Measurements from ENCODE around the gene ZNF492.
A peak's percentile ranks its signal among the peaks of the same experiment; 100 is the strongest.
"Not testable (repeated sequence)": the region's sequence is repeated elsewhere in the genome, so short reads cannot be mapped to it uniquely, and the experiment has no call there.

The ZNF492 gene

GRCh38 chr19:22622901-22623840 is 11.0 kb upstream of the ZNF492 start:
- H3K4me3 ChIP-seq (replicated peaks in 1 of 2; ENCODE audit: low read depth in 2 of 2, low read length in 2 of 2) = no peak overlapping the region
- TF ChIP-seq CTCF (IDR thresholded peaks at IDR 0.05; ENCODE audit: low read depth, low read length) = no peak
- DNase-seq (ENCODE audit: low read depth in 2 of 2) = no peak

GRCh38 chr19:22623841-22624221 is 10.3 kb upstream of the ZNF492 start:
- TF ChIP-seq CTCF (IDR thresholded peaks at IDR 0.05; ENCODE audit: low read depth, low read length) = no peak
- H3K4me3 ChIP-seq (replicated peaks in 1 of 2; ENCODE audit: low read depth in 2 of 2, low read length in 2 of 2) = no peak overlapping the region
- no peak for DNase-seq (ENCODE audit: low read depth in 2 of 2)

DNA sequence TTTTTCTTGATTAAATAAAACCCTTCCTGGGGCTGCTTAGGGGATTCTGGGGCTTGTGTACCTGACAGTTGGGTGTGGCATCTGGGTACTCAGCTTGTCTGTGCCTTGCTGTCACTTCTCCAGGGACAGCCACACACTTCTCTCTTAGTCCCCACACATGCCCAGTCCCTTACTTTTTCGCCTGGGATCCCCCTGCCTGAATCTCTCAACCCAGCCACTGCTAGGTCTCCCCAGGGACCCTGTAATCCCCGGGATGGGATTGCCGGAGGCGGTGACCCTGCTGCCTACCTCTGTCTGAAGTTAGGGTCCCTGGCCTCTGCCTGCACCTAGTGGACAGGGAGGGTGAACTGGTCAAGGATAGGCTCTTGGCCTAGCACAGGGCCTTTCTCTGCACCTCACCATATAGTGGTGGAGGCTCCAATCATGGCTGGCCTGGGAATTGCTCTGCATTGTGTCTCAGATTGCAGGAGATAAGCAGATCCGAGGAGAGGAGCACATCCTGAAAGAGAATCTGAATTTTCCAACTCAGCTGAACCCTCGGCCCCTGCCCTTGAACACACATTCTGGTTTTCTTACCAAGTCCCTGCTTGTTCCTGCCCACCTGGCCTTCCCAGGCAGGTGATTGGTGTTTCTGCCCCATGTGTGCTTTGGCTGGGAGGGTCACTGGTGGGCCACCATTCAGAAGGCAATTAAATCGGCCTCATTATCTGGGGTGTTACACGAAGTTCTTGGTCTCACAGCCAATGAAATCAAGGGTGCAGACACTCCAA is 8.7 kb upstream of the ZNF492 start:
- DNase-seq (ENCODE audit: low read depth in 2 of 2) = no peak
- TF ChIP-seq CTCF (IDR thresholded peaks at IDR 0.05; ENCODE audit: low read depth, low read length) = no peak
- no peak overlapping the region for H3K4me3 ChIP-seq (replicated peaks in 1 of 2; ENCODE audit: low read depth in 2 of 2, low read length in 2 of 2)

DNA sequence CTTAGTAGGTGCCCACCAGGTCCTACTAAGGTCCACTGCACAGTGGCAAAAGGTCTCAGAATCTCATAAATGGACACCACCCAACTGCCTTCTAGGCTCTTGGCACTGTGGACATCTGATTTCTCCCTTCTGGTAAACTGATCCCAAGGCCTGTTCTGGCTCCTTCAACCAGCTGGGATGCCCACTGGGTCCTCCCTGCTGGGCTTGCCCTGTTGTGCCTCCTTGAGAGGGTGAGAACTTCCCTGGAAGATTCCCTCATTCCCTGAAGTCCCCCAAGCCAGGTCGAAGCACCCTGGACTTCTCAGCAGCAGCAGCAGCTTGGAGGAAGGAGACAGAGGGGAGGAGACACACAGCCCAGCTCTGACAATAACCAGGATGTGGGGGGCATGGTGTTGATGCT is 6.6 kb upstream of the ZNF492 start:
- no peak overlapping the region for H3K4me3 ChIP-seq (replicated peaks in 1 of 2; ENCODE audit: low read depth in 2 of 2, low read length in 2 of 2)
- no peak for DNase-seq (ENCODE audit: low read depth in 2 of 2)
- no peak for TF ChIP-seq CTCF (IDR thresholded peaks at IDR 0.05; ENCODE audit: low read depth, low read length)

GRCh38 chr19:22628401-22628800 is 5.7 kb upstream of the ZNF492 start:
- TF ChIP-seq CTCF (IDR thresholded peaks at IDR 0.05; ENCODE audit: low read depth, low read length) = no peak
- no peak for DNase-seq (ENCODE audit: low read depth in 2 of 2)
- no peak overlapping the region for H3K4me3 ChIP-seq (replicated peaks in 1 of 2; ENCODE audit: low read depth in 2 of 2, low read length in 2 of 2)

DNA sequence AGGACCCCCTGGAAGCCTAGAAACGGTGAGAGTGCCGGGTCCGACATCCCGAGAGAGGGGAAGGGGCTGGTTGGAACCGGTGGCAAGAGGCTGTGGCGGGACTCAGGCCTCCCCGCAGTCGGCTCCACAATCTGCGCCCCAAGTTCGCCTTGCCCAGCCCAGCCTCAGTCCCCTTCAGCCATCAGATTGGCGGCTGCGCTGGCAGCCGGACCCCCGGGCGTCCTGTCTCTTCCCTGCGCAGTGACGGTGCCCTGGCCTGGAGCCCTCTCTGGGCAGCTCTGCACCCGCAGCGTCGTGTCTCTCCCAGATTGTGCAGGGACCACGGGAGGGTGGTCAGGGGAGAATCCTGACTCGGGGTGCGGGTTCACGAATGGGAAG is 315 bp downstream of the ZNF492 start:
- H3K4me3 ChIP-seq (replicated peaks in 1 of 2; ENCODE audit: low read depth in 2 of 2, low read length in 2 of 2) = peak overlapping the region; percentile 60 to 65
- no peak for DNase-seq (ENCODE audit: low read depth in 2 of 2)
- no peak for TF ChIP-seq CTCF (IDR thresholded peaks at IDR 0.05; ENCODE audit: low read depth, low read length)

- not testable (repeated sequence) for DNase-seq (ENCODE audit: low read depth in 2 of 2); H3K4me3 ChIP-seq (replicated peaks in 1 of 2; ENCODE audit: low read depth in 2 of 2, low read length in 2 of 2)
These were observed 51.4 kb downstream of the ZNF492 start for GRCh38 chr19:22685493-22685892.

- H3K4me3 ChIP-seq (replicated peaks in 1 of 2; ENCODE audit: low read depth in 2 of 2, low read length in 2 of 2); DNase-seq (ENCODE audit: low read depth in 2 of 2): not testable (repeated sequence)
These were observed 68.5 kb downstream of the ZNF492 start for GRCh38 chr19:22702661-22703060.

DNA sequence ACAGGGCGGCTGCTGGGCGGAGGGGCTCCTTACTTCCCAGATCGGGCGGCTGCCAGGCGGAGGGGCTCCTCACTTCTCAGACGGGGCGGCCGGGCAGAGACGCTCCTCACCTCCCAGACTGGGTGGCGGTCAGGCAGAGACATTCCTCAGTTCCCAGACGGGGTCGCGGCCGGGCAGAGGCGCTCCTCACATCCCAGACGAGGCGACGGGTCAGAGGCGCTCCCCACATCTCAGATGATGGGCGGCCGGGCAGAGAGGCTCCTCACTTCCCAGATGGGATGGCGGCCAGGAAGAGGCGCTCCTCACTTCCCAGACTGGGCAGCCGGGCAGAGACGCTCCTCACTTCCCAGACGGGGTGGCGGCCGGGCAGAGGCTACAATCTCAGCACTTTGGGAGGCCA is 69.0 kb downstream of the ZNF492 start:
- not testable (repeated sequence) for H3K4me3 ChIP-seq (replicated peaks in 1 of 2; ENCODE audit: low read depth in 2 of 2, low read length in 2 of 2); DNase-seq (ENCODE audit: low read depth in 2 of 2)
